ENCODE data around the gene SLC2A1.

- TF ChIP-seq, protein P1, sequence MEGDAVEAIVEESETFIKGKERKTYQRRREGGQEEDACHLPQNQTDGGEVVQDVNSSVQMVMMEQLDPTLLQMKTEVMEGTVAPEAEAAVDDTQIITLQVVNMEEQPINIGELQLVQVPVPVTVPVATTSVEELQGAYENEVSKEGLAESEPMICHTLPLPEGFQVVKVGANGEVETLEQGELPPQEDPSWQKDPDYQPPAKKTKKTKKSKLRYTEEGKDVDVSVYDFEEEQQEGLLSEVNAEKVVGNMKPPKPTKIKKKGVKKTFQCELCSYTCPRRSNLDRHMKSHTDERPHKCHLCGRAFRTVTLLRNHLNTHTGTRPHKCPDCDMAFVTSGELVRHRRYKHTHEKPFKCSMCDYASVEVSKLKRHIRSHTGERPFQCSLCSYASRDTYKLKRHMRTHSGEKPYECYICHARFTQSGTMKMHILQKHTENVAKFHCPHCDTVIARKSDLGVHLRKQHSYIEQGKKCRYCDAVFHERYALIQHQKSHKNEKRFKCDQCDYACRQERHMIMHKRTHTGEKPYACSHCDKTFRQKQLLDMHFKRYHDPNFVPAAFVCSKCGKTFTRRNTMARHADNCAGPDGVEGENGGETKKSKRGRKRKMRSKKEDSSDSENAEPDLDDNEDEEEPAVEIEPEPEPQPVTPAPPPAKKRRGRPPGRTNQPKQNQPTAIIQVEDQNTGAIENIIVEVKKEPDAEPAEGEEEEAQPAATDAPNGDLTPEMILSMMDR (IDR thresholded peaks at IDR 0.05) = no peak
- no peak for TF ChIP-seq POLR2A (IDR thresholded peaks at IDR 0.05)
These were observed 22.7 kb downstream of the SLC2A1 start for GRCh38 chr1:42935971-42936308.

Measured in lower leg skin (tissue), 3 donors.